ENCODE results near the gene HS6ST1.

HS6ST1 gene

GRCh38 chr2:128300151-128301020 lies 18.3 kb downstream of the HS6ST1 start:
- DNase-seq (ENCODE audit: extremely low read depth in 1 of 2, low read depth in 1 of 2): no peak

- no peak for DNase-seq (ENCODE audit: extremely low read depth in 1 of 2, low read depth in 1 of 2)
Measured at GRCh38 chr2:128299628-128300027, 19.0 kb downstream of the HS6ST1 start.

- no peak for DNase-seq (ENCODE audit: extremely low read depth in 1 of 2, low read depth in 1 of 2)
Measured at GRCh38 chr2:128298846-128299507, 19.7 kb downstream of the HS6ST1 start.

GRCh38 chr2:128298286-128298685 lies 20.4 kb downstream of the HS6ST1 start:
- no peak for DNase-seq (ENCODE audit: extremely low read depth in 1 of 2, low read depth in 1 of 2)

- no peak for DNase-seq (ENCODE audit: extremely low read depth in 1 of 2, low read depth in 1 of 2)
Measured at GRCh38 chr2:128293870-128294455, 24.7 kb downstream of the HS6ST1 start.

- DNase-seq (ENCODE audit: extremely low read depth in 1 of 2, low read depth in 1 of 2): no peak
Measured at GRCh38 chr2:128293426-128293755, 25.3 kb downstream of the HS6ST1 start.

- no peak for DNase-seq (ENCODE audit: extremely low read depth in 1 of 2, low read depth in 1 of 2)
Measured at GRCh38 chr2:128292599-128293425, 25.9 kb downstream of the HS6ST1 start.

- no peak for DNase-seq (ENCODE audit: extremely low read depth in 1 of 2, low read depth in 1 of 2)
Measured at GRCh38 chr2:128291844-128292598, 26.6 kb downstream of the HS6ST1 start.

- no peak for DNase-seq (ENCODE audit: extremely low read depth in 1 of 2, low read depth in 1 of 2)
Measured at GRCh38 chr2:128291161-128291843, 27.4 kb downstream of the HS6ST1 start.

- no peak for DNase-seq (ENCODE audit: extremely low read depth in 1 of 2, low read depth in 1 of 2)
Measured at GRCh38 chr2:128290356-128290755, 28.3 kb downstream of the HS6ST1 start.

- DNase-seq (ENCODE audit: extremely low read depth in 1 of 2, low read depth in 1 of 2): no peak
Measured at GRCh38 chr2:128289439-128289838, 29.2 kb downstream of the HS6ST1 start.

- no peak for DNase-seq (ENCODE audit: extremely low read depth in 1 of 2, low read depth in 1 of 2)
Measured at GRCh38 chr2:128288781-128289180, 29.9 kb downstream of the HS6ST1 start.

GRCh38 chr2:128287780-128288735 lies 30.6 kb downstream of the HS6ST1 start:
- no peak for DNase-seq (ENCODE audit: extremely low read depth in 1 of 2, low read depth in 1 of 2)

GRCh38 chr2:128286905-128287779 lies 31.5 kb downstream of the HS6ST1 start:
- no peak for DNase-seq (ENCODE audit: extremely low read depth in 1 of 2, low read depth in 1 of 2)

GRCh38 chr2:128286011-128286721 lies 32.5 kb downstream of the HS6ST1 start:
- DNase-seq (ENCODE audit: extremely low read depth in 1 of 2, low read depth in 1 of 2): no peak

- DNase-seq (ENCODE audit: extremely low read depth in 1 of 2, low read depth in 1 of 2): no peak
Measured at GRCh38 chr2:128285329-128285931, 33.2 kb downstream of the HS6ST1 start.

GRCh38 chr2:128284841-128285240 lies 33.8 kb downstream of the HS6ST1 start:
- DNase-seq (ENCODE audit: extremely low read depth in 1 of 2, low read depth in 1 of 2): no peak

All from activated CD8-positive, alpha-beta memory T cell treated with anti-CD3 and anti-CD28 coated beads for 1 hour (primary cell).